ENCODE results near the gene MAP4K2.

The MAP4K2 gene

GRCh38 chr11:64767344-64768299 is 35.4 kb downstream of the MAP4K2 start:
- DNase-seq (ENCODE audit: low read depth) = no peak

DNA sequence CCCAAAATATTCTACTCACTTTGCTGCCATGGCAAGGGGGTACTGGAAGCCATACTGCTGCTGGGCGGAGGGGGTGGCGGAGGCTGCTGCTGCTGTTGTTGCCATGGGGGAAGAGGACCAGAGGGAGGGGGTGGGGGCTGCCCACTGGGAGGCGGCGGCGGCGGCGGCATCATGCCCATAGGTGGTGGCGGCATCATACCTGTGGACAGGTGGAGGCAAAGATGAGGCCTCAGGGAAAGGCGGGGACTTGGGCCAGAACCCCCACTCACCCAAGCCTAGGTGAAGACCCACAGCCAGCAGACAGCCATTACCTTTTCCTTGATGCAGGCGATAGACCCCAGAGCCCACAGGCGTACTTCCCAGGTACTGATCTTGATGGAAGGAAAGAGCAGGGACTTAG is 36.1 kb downstream of the MAP4K2 start:
- DNase-seq (ENCODE audit: low read depth) = no peak

DNA sequence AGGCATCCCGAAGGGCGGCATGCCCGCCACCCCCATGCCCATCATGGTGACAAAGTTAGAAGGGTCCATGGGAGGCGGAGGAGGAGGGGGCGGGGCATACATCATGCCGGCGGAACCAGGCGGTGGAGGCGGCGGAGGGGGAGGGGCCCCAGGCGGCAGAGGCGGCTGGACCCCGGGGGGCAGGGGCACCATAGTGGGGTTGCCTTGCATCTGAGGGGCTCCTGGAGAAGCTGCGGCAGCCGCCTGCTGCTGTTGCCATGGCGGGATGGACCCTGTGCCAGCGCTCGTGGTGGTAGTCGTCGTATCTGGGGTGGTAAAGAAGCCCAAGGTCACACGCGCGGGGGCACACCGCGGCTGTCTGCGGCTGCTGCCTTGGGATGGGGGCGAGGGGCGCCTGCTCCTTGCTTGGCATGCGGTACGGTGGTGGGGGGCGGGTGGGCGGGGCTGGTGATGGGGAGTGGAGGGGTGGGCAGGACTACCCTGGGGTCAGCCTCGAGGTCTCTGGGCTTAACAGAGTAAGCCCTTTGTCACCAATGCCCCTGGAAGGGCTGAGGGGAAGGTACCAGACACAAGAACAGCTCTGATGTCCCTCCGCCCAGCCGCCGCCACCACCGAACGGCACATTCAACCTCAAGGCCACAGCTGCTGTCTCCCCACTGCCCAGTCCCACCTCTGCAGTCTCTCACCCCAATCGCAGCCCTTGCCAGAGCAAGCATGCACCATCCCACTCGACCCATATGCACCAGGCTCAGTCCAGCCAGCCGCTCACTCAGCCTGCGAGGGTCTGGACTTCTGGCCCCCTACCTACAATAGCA is 37.0 kb downstream of the MAP4K2 start:
- DNase-seq (ENCODE audit: low read depth) = no peak

- no peak for DNase-seq (ENCODE audit: low read depth)
These were observed 37.6 kb downstream of the MAP4K2 start for GRCh38 chr11:64765291-64765850.

DNA sequence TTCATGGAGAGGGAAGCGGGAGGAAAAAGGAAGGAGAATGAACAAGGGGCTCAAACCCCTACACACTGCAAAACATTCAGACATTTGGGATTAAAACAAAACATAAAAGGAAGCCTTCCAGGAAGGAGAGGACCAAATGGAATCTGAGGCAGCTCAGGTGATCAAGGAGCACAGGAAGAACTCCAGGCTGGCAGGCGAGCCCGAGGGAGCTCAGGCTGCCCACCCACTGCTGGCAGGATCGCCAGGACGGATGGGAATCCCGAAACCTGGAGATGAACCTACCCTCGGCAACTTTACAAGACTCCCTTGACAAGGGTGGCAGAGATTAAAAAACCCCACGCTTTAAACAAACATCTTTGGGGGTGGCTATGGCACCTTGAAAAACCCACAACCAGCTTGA is 38.3 kb downstream of the MAP4K2 start:
- DNase-seq (ENCODE audit: low read depth) = no peak

GRCh38 chr11:64764040-64764611 is 38.9 kb downstream of the MAP4K2 start:
- DNase-seq (ENCODE audit: low read depth) = no peak

DNA sequence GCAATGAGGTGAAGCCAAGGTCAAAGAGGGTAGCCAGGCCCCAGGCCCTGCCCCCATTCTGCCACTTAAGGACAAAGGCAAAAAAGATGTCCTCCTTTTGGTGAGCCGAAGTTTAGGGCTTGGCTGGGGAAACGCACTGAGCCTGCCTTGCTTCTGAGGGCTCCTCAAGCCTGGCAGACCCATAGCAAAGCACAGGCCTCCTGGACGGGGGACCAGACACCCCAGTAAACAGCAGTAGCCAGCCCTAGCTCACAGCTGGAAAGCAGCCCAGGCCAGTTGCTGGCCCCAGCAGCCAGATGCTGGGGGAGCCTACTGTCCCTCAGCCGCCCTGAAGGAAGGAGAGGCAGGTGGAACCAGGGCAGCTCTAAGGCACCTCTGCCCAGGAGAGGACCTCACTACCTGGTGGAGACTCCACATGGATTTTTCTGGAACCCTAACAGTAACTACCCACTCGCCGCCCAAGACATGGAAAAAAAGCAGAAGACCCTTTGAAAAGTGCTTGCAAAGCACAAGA is 39.4 kb downstream of the MAP4K2 start:
- DNase-seq (ENCODE audit: low read depth) = no peak

DNA sequence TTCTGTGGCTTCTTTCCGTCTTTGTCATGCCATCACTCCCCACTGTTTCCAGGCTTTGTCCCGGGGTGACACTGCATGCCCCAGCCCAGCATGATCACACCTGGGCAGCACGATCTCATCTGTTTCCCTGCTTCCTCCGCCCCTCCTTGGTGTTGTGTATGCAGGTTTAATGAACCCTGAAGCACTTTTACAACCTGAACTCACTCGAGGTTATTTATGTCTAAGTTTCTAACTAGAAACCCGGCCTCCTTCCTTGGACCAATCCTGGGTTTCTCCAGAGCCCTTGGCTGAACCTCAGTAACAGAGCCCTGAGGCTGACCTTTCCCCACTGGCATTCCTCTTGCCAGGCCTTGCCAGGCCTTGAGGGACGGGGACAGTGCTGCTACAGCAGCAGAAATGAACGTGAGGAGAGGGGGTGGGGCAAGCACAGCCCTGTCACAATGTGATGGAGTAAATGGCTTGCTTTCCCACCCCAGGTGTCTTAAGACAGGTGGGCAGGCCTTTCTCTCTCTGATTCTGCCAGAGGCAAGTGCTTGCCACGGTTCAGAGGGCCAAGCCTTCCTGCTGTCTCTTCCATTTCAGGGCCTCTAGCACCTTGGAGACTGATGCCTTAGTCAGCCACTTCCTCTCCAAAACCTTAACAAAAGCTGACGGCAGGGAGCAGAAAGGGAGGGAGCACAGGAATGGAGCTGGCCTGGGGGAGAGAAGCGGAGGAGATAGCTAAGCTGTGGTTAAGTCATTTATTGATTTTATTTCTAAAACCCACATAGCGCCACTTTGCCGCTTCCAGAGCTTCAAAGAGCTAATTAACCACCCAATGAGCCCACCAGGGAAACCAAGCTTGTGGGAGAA is 40.1 kb downstream of the MAP4K2 start:
- DNase-seq (ENCODE audit: low read depth) = no peak

DNA sequence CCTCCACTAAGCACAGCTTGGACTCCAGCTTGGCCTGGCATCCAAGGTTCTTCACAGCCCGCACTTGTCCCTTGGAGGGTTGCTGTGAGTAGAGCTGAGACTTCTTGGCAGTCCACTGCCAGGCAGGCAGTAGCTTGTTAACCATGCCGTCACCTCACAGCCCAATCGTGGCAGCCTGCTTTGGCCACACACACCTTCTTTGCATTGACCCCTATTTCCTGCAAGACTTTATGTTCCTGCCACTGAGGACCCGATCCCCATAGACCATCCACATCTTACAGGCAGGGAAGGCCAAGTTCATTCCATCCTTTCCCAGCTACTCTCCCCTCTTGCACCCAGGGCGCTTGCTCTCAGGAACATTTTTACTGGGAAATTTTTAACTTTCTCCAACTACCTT is 40.7 kb downstream of the MAP4K2 start:
- DNase-seq (ENCODE audit: low read depth) = no peak

GRCh38 chr11:64760759-64761420 is 42.1 kb downstream of the MAP4K2 start:
- no peak for DNase-seq (ENCODE audit: low read depth)

GRCh38 chr11:64759722-64760719 is 43.0 kb downstream of the MAP4K2 start, which contains the start of gene PYGM:
Gene PYGM, minus strand, starts transcription at chr11:64759974. Its CDS starts 76 bp downstream, at chr11:64759898.
- no peak for DNase-seq (ENCODE audit: low read depth)

GRCh38 chr11:64759131-64759721 is 43.8 kb downstream of the MAP4K2 start:
- DNase-seq (ENCODE audit: low read depth) = no peak

DNA sequence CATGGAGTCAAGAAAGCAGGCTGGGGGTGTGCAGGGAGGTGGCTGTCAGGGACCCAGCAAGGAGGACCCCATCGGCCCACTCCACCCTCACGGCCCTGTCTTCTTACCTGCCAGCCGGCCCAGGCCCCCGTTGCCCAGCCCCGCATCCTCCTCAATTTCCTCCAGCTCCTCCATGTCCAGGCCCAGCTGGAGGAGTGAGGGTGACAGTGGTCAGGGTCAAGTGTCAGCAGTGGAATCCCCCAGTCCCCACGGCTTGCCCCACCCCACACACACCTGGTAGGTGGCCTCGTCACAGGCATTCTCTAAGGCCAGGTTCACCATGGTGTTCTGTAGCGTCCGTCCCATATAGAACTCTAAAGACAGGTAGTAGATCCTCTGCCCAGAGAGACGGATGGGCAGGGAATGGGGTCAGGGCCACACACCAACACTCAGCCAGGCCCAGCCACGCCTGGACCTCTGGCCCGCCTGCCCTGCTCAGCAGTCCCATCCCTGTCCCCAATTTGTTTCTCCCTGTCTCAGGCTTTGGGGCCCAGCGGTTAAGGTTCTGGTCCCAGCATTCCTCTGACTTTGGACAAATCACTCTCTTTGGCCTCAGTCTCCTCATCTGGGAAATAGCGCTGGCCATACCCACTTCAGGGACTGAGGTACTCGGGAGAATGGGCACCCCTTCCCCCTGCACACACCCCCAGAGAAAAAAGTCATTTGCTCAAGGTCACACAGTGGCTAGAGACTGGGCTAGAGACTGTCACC is 44.5 kb downstream of the MAP4K2 start:
- DNase-seq (ENCODE audit: low read depth) = no peak

- DNase-seq (ENCODE audit: low read depth) = no peak
These were observed 45.3 kb downstream of the MAP4K2 start for GRCh38 chr11:64757549-64758329.

DNA sequence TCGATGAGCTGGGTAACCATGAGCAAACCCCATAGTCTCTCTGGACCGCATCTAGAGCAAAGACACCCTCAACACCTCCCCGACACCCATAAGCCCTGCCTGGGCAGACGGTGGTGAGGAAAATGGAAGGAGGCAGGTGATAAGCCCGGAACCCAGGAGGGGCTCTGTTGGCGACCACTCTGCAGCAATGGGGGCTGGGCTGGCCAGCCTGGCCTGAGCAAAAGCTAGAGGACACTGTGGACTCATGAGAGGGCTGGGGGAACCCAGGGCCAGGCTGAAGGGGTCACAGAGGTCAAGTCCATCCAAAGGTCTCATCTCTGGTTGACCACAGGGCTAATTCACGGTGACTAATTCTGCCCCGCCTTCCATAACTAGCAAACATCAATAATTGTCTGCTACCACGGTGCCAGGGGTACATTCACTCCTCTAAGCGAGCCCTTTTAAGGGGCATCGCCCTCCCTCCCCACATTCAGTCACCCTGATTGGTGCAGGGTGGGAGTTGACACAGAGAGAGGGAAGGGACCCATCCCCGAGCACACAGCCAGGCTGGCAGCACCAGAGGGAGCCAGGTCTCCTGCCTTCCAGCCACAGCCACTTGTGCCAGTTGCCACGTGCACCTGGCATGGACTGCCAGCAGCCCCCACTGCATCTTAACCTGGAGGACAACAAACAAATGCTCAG is 47.2 kb downstream of the MAP4K2 start:
- no peak for DNase-seq (ENCODE audit: low read depth)

- DNase-seq (ENCODE audit: low read depth) = no peak
These were observed 47.9 kb downstream of the MAP4K2 start for GRCh38 chr11:64754919-64755662.
